NOMO-1 treated with dmso at 0.1 percent for 144 hours (cell line): ENCODE results near the gene CELF2.

Experiments
- DNase-seq: peaks from one replicate; lab custom pipeline; 2025; ENCODE audit not compliant: unreplicated experiment; lab: John Stamatoyannopoulos, UW

The CELF2 gene

GRCh38 chr10:11152801-11153200 is 135.1 kb downstream of the CELF2 start:
- no peak for DNase-seq

GRCh38 chr10:11153245-11153644 is 135.6 kb downstream of the CELF2 start:
- DNase-seq, result no peak

- DNase-seq, result no peak
Measured at GRCh38 chr10:11153766-11154165, 136.1 kb downstream of the CELF2 start.

- no peak for DNase-seq
Measured at GRCh38 chr10:11154333-11154732, 136.7 kb downstream of the CELF2 start.

- DNase-seq, result no peak
Measured at GRCh38 chr10:11154849-11155498, 137.3 kb downstream of the CELF2 start.

- DNase-seq, result no peak
Measured at GRCh38 chr10:11156480-11156879, 138.8 kb downstream of the CELF2 start.

GRCh38 chr10:11157292-11158076 is 139.8 kb downstream of the CELF2 start:
- no peak for DNase-seq

GRCh38 chr10:11158080-11158479 is 140.4 kb downstream of the CELF2 start:
- DNase-seq, result no peak

GRCh38 chr10:11159543-11160215 is 142.0 kb downstream of the CELF2 start:
- no peak for DNase-seq

GRCh38 chr10:11161096-11161495 is 143.4 kb downstream of the CELF2 start:
- peak; percentile 47 for DNase-seq

- no peak for DNase-seq
Measured at GRCh38 chr10:11161910-11162309, 144.2 kb downstream of the CELF2 start.

GRCh38 chr10:11162828-11163599 is 145.3 kb downstream of the CELF2 start:
- DNase-seq, result peak; percentile 95

- no peak for DNase-seq
Measured at GRCh38 chr10:11163780-11164550, 146.3 kb downstream of the CELF2 start.

GRCh38 chr10:11164551-11164802 is 146.8 kb downstream of the CELF2 start:
- DNase-seq, result no peak

- peak; percentile 26 for DNase-seq
Measured at GRCh38 chr10:11164803-11165590, 147.3 kb downstream of the CELF2 start.

- DNase-seq, result peak; percentile 66
Measured at GRCh38 chr10:11165591-11166543, 148.2 kb downstream of the CELF2 start.

GRCh38 chr10:11166550-11166949 is 148.9 kb downstream of the CELF2 start:
- no peak for DNase-seq

GRCh38 chr10:11167233-11167966 is 149.7 kb downstream of the CELF2 start:
- no peak for DNase-seq
